ENCODE measurements around the gene ATP5PF.
"Not testable (repeated sequence)": the region's sequence is repeated elsewhere in the genome, so short reads cannot be mapped to it uniquely, and the experiment has no call there.

The ATP5PF gene

GRCh38 chr21:25732091-25732760 is 2.5 kb downstream of the ATP5PF start:
- in situ Hi-C loops (cut with MboI; ENCODE audit: low sequenced_read_pairs), result no loop called here

DNA sequence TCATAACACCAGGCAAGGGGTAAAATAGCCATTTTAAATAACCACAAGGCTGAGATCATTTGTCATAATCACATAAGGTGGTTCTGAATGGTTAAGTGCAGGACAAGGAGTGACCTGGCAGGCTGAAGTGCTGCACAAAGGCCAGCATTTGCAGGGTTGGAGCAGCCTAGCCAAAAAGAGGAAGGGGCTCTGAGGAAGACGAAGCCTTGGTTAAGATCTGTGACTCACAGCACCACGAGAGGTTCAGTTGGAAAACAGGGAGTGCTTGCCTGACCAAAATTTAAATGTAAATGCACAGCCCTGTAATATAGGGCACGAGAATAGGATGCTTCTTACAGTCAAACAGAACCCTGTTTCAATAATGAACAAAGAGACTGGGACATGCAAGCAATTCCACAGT is 12.1 kb downstream of the ATP5PF start:
- in situ Hi-C loops (cut with MboI; ENCODE audit: low sequenced_read_pairs), result no loop called here

DNA sequence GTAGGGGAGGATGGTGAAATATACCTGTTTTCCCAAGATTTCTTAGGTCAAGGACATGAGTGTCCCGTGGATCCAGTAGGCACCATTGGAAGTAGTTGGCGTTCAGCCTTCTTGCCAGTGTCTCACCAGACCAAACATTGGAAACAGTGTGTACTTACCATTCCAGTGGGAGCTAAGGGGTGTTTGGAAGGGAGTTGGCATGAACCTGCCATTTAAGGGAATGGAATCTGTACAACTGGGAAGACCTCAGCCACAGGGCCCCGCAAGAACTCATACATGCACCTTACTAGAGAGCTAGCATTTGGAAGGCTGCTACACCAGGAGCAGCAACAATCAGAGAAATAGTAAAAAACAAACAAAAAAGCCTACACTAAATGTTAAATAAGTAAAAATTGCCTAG is 12.7 kb downstream of the ATP5PF start:
- in situ Hi-C loops (cut with MboI; ENCODE audit: low sequenced_read_pairs), result no loop called here

- in situ Hi-C loops (cut with MboI; ENCODE audit: low sequenced_read_pairs), result no loop called here
Observed at GRCh38 chr21:25717491-25718147, 17.1 kb downstream of the ATP5PF start.

- in situ Hi-C loops (cut with MboI; ENCODE audit: low sequenced_read_pairs), result not testable (repeated sequence)
Observed at GRCh38 chr21:25714066-25714465, 20.6 kb downstream of the ATP5PF start.

DNA sequence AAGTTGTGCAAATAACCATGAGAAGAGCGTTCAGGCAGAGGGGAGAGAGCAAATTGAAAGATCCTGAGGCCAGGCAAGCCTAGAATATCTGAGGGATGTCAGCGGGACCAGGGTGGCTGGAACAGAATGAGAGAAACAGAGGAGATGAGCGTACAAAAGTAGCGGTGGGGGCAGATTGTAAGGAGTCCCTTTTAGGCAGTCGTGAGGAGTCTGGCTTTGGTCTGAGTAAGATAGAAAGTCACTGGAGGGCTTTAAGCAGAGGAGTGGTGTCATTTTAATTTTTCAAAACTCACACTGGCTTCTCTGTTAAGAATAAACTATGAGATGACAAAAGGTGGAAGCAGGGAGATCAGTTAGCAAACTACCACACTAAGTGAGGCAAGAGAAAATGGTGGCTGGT is 24.2 kb downstream of the ATP5PF start:
- in situ Hi-C loops (cut with MboI; ENCODE audit: low sequenced_read_pairs), result no loop called here

GRCh38 chr21:25709684-25710265 is 24.9 kb downstream of the ATP5PF start:
- in situ Hi-C loops (cut with MboI; ENCODE audit: low sequenced_read_pairs), result no loop called here

DNA sequence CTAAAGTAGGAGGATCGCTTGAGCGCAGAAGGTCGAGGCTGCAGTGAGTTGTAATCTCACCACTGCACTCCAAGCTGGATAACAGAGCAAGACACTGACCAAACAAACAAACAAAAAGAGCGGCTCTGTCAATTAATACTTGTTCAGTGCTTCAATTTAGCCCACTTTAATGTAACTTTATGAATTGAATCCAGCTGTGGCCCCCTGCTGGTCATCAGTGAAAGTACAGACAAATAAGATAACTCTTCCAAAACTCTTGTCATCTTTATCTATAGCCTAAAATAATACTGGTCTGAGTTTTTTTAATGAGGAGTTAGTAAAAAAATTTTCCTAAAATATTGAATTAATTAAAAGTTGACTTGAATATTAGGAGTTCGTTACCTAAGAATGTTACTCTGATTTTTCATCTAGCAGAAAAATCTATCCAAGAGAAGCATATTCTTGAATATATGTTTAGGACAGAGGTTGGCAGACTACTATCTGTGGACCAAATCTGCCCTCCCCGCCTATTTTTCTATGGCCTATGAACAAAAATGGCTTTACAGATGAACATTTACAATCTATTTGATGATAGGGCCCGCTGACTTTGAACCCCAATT is 26.1 kb downstream of the ATP5PF start:
- in situ Hi-C loops (cut with MboI; ENCODE audit: low sequenced_read_pairs), result no loop called here

DNA sequence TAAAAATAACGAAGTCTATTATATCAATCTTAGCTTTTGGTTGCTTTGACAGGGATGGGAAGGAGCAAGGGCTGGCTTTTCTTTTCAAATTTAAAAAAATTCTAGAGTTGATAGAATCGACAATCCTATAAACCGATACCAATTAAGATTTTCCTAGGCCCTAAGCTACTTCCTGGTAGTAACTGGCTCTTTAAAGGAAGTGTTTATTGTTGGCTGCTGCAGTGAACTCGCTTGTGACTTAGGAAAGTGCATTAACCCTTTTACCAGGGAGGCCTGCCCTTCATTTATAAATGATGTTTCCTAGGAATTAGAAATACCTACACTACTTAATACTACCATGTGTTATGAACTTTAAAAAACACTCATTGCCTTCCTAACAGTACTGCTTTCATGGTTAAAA is 33.2 kb downstream of the ATP5PF start:
- in situ Hi-C loops (cut with MboI; ENCODE audit: low sequenced_read_pairs), result no loop called here

GRCh38 chr21:25700741-25701140 is 34.0 kb downstream of the ATP5PF start:
- in situ Hi-C loops (cut with MboI; ENCODE audit: low sequenced_read_pairs), result no loop called here

DNA sequence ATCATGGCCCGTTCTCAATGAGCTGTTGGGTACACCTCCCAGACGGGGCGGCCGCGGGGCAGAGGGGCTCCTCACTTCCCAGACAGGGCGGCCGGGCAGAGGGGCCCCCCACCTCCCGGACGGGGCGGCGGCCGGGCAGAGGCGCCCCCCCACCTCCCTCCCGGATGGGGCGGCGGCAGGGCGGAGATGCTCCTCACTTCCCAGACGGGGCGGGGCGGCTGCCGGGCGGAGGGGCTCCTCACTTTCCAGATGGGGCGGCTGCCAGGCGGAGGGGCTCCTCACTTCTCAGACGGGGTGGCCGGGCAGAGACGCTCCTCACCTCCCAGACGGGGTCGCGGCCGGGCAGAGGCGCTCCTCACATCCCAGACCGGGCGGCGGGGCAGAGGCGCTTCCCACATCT is 39.2 kb downstream of the ATP5PF start:
- in situ Hi-C loops (cut with MboI; ENCODE audit: low sequenced_read_pairs), result not testable (repeated sequence)

- in situ Hi-C loops (cut with MboI; ENCODE audit: low sequenced_read_pairs), result no loop called here
Observed at GRCh38 chr21:25691976-25692375, 42.7 kb downstream of the ATP5PF start.

- in situ Hi-C loops (cut with MboI; ENCODE audit: low sequenced_read_pairs), result no loop called here
Observed at GRCh38 chr21:25689226-25689625, 45.5 kb downstream of the ATP5PF start.

DNA sequence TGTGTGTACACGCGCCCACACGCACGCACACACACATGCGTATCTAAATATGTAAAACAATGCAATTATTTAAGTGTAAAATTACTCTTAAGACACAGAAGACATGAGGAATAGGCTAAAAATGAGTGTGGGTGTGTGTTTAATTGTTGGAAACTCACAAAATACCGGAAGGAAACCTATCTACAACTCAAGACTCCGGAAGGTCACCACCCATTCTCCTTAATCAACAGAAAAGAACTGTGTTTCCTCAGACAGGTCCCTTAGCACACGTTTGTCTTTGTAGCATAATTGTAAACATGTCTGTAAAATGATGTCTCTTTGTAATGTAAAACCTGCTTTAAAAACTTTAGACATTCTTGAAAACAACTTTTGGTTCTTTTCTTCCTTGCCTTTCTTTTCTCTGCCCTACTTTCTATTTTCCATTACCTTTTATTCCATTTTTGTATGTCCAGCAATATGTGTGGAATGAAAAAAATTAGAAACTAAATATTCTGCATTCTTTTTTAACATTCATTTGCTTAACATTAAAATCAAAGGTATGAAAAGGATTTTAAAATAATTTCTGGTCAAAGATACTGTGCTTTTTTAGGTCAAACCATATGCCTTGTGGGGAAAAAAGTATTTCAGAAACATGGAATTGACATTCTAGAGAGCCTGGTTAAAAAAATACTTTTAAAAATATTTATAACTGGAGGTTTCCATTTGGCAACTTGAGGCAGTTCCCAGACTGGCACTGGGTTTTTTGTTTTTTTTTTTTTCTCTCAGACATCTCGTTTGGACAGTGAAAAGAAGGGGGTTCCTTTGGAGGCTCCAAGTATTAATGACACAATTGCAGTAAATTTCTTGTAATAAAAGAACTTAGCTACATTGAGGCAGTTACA is 46.2 kb downstream of the ATP5PF start:
- in situ Hi-C loops (cut with MboI; ENCODE audit: low sequenced_read_pairs), result no loop called here

DNA sequence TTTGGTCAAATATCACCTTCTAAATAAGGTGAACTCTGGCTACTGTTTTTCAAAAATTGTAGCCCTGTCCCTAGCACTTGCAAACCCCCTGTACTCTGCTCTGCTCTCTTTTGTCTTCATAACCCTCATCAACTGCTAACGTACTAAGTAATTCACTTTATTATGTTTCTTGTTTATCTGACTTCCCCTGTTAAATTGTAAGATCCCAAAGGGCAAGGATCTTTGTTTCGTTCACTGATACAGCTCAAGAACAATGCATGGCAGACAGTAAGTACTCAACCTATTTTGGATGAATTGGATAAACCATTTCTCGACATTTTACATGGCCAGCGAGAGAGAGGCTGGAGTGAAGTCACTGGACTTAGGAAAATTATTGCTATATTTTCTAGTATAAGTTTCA is 46.9 kb downstream of the ATP5PF start:
- in situ Hi-C loops (cut with MboI; ENCODE audit: low sequenced_read_pairs), result no loop called here

- in situ Hi-C loops (cut with MboI; ENCODE audit: low sequenced_read_pairs), result no loop called here
Observed at GRCh38 chr21:25682382-25682781, 52.3 kb downstream of the ATP5PF start.

GRCh38 chr21:25676451-25676850 is 58.3 kb downstream of the ATP5PF start:
- in situ Hi-C loops (cut with MboI; ENCODE audit: low sequenced_read_pairs), result no loop called here

Data from HL-60/S4 (cell line).